DOHH2 (cell line): ENCODE results near the gene SEMA4G.
A peak's percentile ranks its signal among the peaks of the same experiment; 100 is the strongest.

Experiments
- H3F3A ChIP-seq: fragments of 200-600 bp; sonication (generic), shearing (Covaris generic); 2 replicates; pipeline ENCODE4 v1.6.0; 2016; ENCODE audit warnings: antibody characterized with exemption, mild to moderate bottlenecking; ENCODE audit not compliant: control insufficient read depth, insufficient read depth
- H3K27ac ChIP-seq: fragments of 200-600 bp; sonication (generic); 2 replicates; pipeline ENCODE4 v1.5.1; 2014; ENCODE audit warnings: low read depth, mild to moderate bottlenecking, low read length, moderate library complexity
- H3K27me3 ChIP-seq: fragments of 200-600 bp; sonication (generic); 2 replicates; pipeline ENCODE4 v1.6.1; 2014; ENCODE audit warnings: mild to moderate bottlenecking, low read length, mixed read lengths; ENCODE audit not compliant: control insufficient read depth
- H3K36me3 ChIP-seq: fragments of 200-600 bp; sonication (generic); 2 replicates; pipeline ENCODE4 v1.6.1; 2014; ENCODE audit warnings: mild to moderate bottlenecking, low read length, moderate library complexity, mixed read lengths; ENCODE audit not compliant: control insufficient read depth
- H3K4me1 ChIP-seq: fragments of 200-600 bp; sonication (generic); 2 replicates; pipeline ENCODE4 v1.6.1; 2014; ENCODE audit warnings: mild to moderate bottlenecking, low read length, mixed read lengths; ENCODE audit not compliant: control insufficient read depth
- H3K4me2 ChIP-seq: fragments of 200-600 bp; sonication (generic); 2 replicates; pipeline ENCODE4 v1.6.0; 2014; ENCODE audit warnings: mild to moderate bottlenecking, low read length, moderate library complexity
- H3K4me3 ChIP-seq: fragments of 200-600 bp; sonication (generic); 2 replicates; pipeline ENCODE4 v1.5.1; 2014; ENCODE audit warnings: mild to moderate bottlenecking, low read length, mixed read lengths
- H3K79me2 ChIP-seq: fragments of 200-600 bp; sonication (generic); 2 replicates; pipeline ENCODE4 v1.6.1; 2014; ENCODE audit warnings: mild to moderate bottlenecking, low read length, mixed read lengths; ENCODE audit not compliant: control insufficient read depth
- H3K9me2 ChIP-seq: fragments of 200-600 bp; sonication (generic); replicated peaks from 2 replicates; pipeline ENCODE4 v1.6.1; 2014; ENCODE audit warnings: mild to moderate bottlenecking, low read length, mixed read lengths; ENCODE audit not compliant: control insufficient read depth
- H3K9me3 ChIP-seq: fragments of 200-600 bp; sonication (generic); 2 replicates; pipeline ENCODE4 v1.6.1; 2014; ENCODE audit warnings: antibody characterized with exemption, low read length, mixed read lengths; ENCODE audit not compliant: control insufficient read depth, insufficient read depth
- H4K20me1 ChIP-seq: fragments of 200-600 bp; sonication (generic); 2 replicates; pipeline ENCODE4 v1.6.0; 2014; ENCODE audit warnings: low read depth, mild to moderate bottlenecking, antibody characterized with exemption, low read length, moderate library complexity; ENCODE audit not compliant: control insufficient read depth, insufficient read depth
- CTCF ChIP-seq: fragments of 200-600 bp; sonication (generic); IDR thresholded peaks from one replicate; pipeline ENCODE4 v1.5.1; 2014; ENCODE audit warnings: antibody characterized with exemption, mild to moderate bottlenecking, low read depth, low read length; ENCODE audit not compliant: poor library complexity, severe bottlenecking
- EZH2phosphoT487 ChIP-seq: fragments of 200-600 bp; sonication (generic); IDR thresholded peaks from 2 replicates; pipeline ENCODE4 v1.6.1; 2017; ENCODE audit warnings: borderline replicate concordance, mild to moderate bottlenecking, antibody characterized with exemption, low read length, moderate library complexity, mixed read lengths

Gene SEMA4G

GRCh38 chr10:100996678-100997359 lies 27.5 kb downstream of the SEMA4G start:
- peaks cover 22% of the 10 kb centered on the region for H3K36me3 ChIP-seq
- H3K4me1 ChIP-seq: peaks cover 29% of the 10 kb centered on the region
- peak overlapping the region; percentile 81 for H3K27ac ChIP-seq
- no peaks in the 10 kb centered on the region for H3K9me2 ChIP-seq
- no peaks in the 10 kb centered on the region for H3K27me3 ChIP-seq
- no peaks in the 10 kb centered on the region for H3K9me3 ChIP-seq
- H4K20me1 ChIP-seq: no peaks in the 10 kb centered on the region
- peaks cover 17% of the 10 kb centered on the region for H3K79me2 ChIP-seq
- peaks cover 25% of the 10 kb centered on the region for H3F3A ChIP-seq
- H3K4me2 ChIP-seq: peak overlapping the region; percentile 100
- H3K4me3 ChIP-seq: peak overlapping the region; percentile 97
- TF ChIP-seq EZH2phosphoT487: no peak
- TF ChIP-seq CTCF: no peak

DNA sequence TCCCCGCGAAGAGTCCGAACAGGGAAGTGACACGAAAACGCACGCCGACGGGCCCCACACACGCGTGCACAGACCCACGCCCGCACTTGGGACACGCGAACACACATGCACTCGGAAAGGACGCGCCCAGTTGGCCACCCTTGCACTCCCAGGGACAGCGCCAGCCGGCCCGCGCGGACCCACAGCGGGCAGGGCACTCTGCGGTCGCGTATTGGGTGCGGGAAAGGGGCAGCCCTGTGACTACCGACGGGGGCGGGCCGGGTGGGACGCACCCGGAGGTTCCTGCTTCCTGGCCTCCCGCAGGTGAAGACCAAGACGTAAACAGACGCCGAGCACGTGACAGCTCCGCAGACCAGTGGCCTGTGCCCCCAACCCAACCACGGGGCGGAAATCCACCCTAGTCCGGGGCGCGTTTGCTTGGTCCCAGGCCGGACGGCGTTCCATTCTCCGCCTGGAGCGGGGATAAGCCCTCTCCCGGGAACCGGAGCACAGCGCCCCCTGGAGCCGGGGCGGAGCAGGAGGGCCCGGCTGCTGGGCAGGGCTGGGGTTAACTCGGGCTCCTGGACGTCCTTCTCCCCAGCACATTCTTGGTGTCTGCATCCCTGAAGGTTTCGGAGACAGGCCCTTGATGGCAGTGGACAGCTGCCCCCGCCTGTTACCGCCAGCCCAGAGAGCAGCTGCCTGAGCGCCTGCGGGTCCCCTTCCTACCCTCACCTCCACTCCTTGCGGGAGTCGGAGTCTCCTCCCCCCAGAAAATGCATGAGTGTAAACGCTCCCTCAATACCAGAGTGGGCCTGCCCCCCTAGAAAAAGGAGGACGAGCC lies 28.3 kb downstream of the SEMA4G start:
- H3K4me2 ChIP-seq: peak overlapping the region; percentile 100
- peaks cover 17% of the 10 kb centered on the region for H3K79me2 ChIP-seq
- peak overlapping the region; percentile 97 for H3K4me3 ChIP-seq
- H3K36me3 ChIP-seq: peaks cover 22% of the 10 kb centered on the region
- no peaks in the 10 kb centered on the region for H3K9me3 ChIP-seq
- H4K20me1 ChIP-seq: no peaks in the 10 kb centered on the region
- TF ChIP-seq EZH2phosphoT487 (no peak), CTCF (peak; percentile 99)
- peaks cover 25% of the 10 kb centered on the region for H3F3A ChIP-seq
- H3K9me2 ChIP-seq: no peaks in the 10 kb centered on the region
- no peaks in the 10 kb centered on the region for H3K27me3 ChIP-seq
- peaks cover 29% of the 10 kb centered on the region for H3K4me1 ChIP-seq
- peak overlapping the region; percentile 81 for H3K27ac ChIP-seq

- Histone ChIP-seq H3K27me3 (no peaks in the 10 kb centered on the region), H4K20me1 (no peaks in the 10 kb centered on the region), H3F3A (peaks cover 22% of the 10 kb centered on the region), H3K9me3 (no peaks in the 10 kb centered on the region), H3K9me2 (no peaks in the 10 kb centered on the region), H3K4me1 (peaks cover 29% of the 10 kb centered on the region), H3K4me3 (peak overlapping the region; percentile 97), H3K4me2 (peak overlapping the region; percentile 100), H3K27ac (peak overlapping the region; percentile 81), H3K36me3 (peaks cover 17% of the 10 kb centered on the region), H3K79me2 (peaks cover 17% of the 10 kb centered on the region)
- TF ChIP-seq EZH2phosphoT487: no peak
- no peak for TF ChIP-seq CTCF
Observed at GRCh38 chr10:100998183-100998990, 29.1 kb downstream of the SEMA4G start.
